GM12891 (cell line): Measurements from ENCODE around the gene HDAC8.

Experiments used
- POLR2A ChIP-seq: IDR thresholded peaks from 2 replicates; pipeline ENCODE4 v1.6.1; 2011; ENCODE audit warnings: low read depth, low read length, control low read depth
- POLR2AphosphoS5 ChIP-seq: IDR thresholded peaks from 2 replicates; pipeline ENCODE4 v1.6.1; 2011; ENCODE audit warnings: low read depth, low read length, control low read depth
- TAF1 ChIP-seq: IDR thresholded peaks from 2 replicates; pipeline ENCODE4 v1.6.1; 2011; ENCODE audit warnings: low read depth, low read length, control low read depth

- TF ChIP-seq POLR2A (no peak), TAF1 (no peak), POLR2AphosphoS5 (no peak)
Observed at GRCh38 chrX:72351606-72352334, 220.9 kb downstream of the HDAC8 start.
